GM23338 (cell line): Measurements from ENCODE around the gene GOLT1A. TPM values are rescaled to one million over a fixed set of nuclear protein-coding genes. Genes with fewer than 3 reads are reported as not detected.

Experiments used
- ATAC-seq: fragments of 200-7000 bp; cut with Tn5 transposase; 3 replicates; pipeline ENCODE4 v1.9.1; 2020
- DNase-seq: peaks from one replicate; pipeline ENCODE4 v3.0.0-alpha.2; 2015; ENCODE audit warnings: low spot score
- H2AFZ ChIP-seq: fragments of 200-600 bp; sonication (generic); 2 replicates; pipeline ENCODE4 v1.8.0; 2016; ENCODE audit warnings: antibody characterized with exemption, mild to moderate bottlenecking, moderate library complexity
- H3F3A ChIP-seq: fragments of 200-600 bp; sonication (generic); replicated peaks from 2 replicates; pipeline ENCODE4 v1.8.0; 2017; ENCODE audit warnings: antibody characterized with exemption, mixed run types, low read depth
- H3K27ac ChIP-seq: fragments of 200-600 bp; sonication (generic); 2 replicates; pipeline ENCODE4 v1.6.1; 2016; ENCODE audit warnings: low read depth
- H3K27me3 ChIP-seq: fragments of 200-600 bp; sonication (generic); 2 replicates; pipeline ENCODE4 v1.8.0; 2016; ENCODE audit warnings: mild to moderate bottlenecking, mixed run types, moderate library complexity; ENCODE audit not compliant: insufficient read depth
- H3K36me3 ChIP-seq: fragments of 200-600 bp; sonication (generic); 2 replicates; pipeline ENCODE4 v1.8.0; 2016; ENCODE audit warnings: mild to moderate bottlenecking; ENCODE audit not compliant: insufficient read depth
- H3K4me1 ChIP-seq: fragments of 200-600 bp; sonication (generic); 2 replicates; pipeline ENCODE4 v1.8.0; 2016; ENCODE audit warnings: mild to moderate bottlenecking, moderate library complexity; ENCODE audit not compliant: insufficient read depth
- H3K4me2 ChIP-seq: fragments of 200-600 bp; sonication (generic); 2 replicates; pipeline ENCODE4 v1.7.1; 2017; ENCODE audit warnings: mixed run types
- H3K4me3 ChIP-seq: fragments of 200-600 bp; sonication (generic); 2 replicates; pipeline ENCODE4 v1.6.1; 2016; ENCODE audit warnings: mixed run types
- H3K79me2 ChIP-seq: fragments of 200-600 bp; sonication (generic); replicated peaks from 2 replicates; pipeline ENCODE4 v1.8.0; 2017; ENCODE audit warnings: mild to moderate bottlenecking; ENCODE audit not compliant: insufficient read depth
- H3K9me2 ChIP-seq: fragments of 200-600 bp; sonication (generic); 2 replicates; pipeline ENCODE4 v1.8.0; 2017; ENCODE audit not compliant: insufficient read depth
- H4K20me1 ChIP-seq: fragments of 200-600 bp; sonication (generic); replicated peaks from 2 replicates; pipeline ENCODE4 v1.8.0; 2017; ENCODE audit warnings: mild to moderate bottlenecking; ENCODE audit not compliant: insufficient read depth
- H3K27ac Mint-ChIP-seq: 2 replicates; pipeline ENCODE4 v1.8.0; 2020; ENCODE audit warnings: inconsistent platforms, mild to moderate bottlenecking, moderate library complexity, mixed read lengths
- H3K27me3 Mint-ChIP-seq: 3 replicates; pipeline ENCODE4 v1.8.0; 2022; ENCODE audit warnings: low read depth, mild to moderate bottlenecking, moderate library complexity, mixed read lengths, inconsistent platforms; ENCODE audit not compliant: insufficient read depth, poor library complexity
- H3K36me3 Mint-ChIP-seq: 3 replicates; pipeline ENCODE4 v1.8.0; 2021; ENCODE audit warnings: low read depth, mild to moderate bottlenecking, inconsistent platforms, moderate library complexity, mixed read lengths
- H3K4me1 Mint-ChIP-seq: 3 replicates; pipeline ENCODE4 v1.8.0; 2020; ENCODE audit warnings: mild to moderate bottlenecking, inconsistent platforms, mixed read lengths
- H3K4me3 Mint-ChIP-seq: 3 replicates; pipeline ENCODE4 v1.8.0; 2021; ENCODE audit warnings: moderate library complexity, mild to moderate bottlenecking, inconsistent platforms, mixed read lengths
- H3K9me3 Mint-ChIP-seq: 3 replicates; pipeline ENCODE4 v1.8.0; 2020; ENCODE audit warnings: moderate library complexity, mild to moderate bottlenecking, inconsistent platforms, mixed read lengths
- JUNB ChIP-seq: IDR thresholded peaks from one replicate; pipeline ENCODE4 v1.6.1; 2016; ENCODE audit warnings: antibody characterized with exemption; ENCODE audit not compliant: unreplicated experiment
- POLR2AphosphoS5 ChIP-seq: IDR thresholded peaks from 2 replicates; pipeline ENCODE4 v1.6.1; 2016; ENCODE audit warnings: antibody characterized with exemption, low read depth
- STAT1 ChIP-seq: IDR thresholded peaks from one replicate; pipeline ENCODE4 v1.6.1; 2016; ENCODE audit warnings: antibody characterized with exemption; ENCODE audit not compliant: unreplicated experiment
- ZNF114 ChIP-seq: fragments of 250-450 bp; sonication (Bioruptor Pico); IDR thresholded peaks from 2 replicates; pipeline ENCODE4 v1.5.0; 2020; ENCODE audit warnings: mild to moderate bottlenecking, moderate library complexity
- ZNF331 ChIP-seq: fragments of 250-450 bp; sonication (Bioruptor Pico); IDR thresholded peaks from 2 replicates; pipeline ENCODE4 v1.5.0; 2020; ENCODE audit warnings: low read depth, mild to moderate bottlenecking, moderate library complexity
- ZNF462 ChIP-seq: fragments of 250-450 bp; sonication (Bioruptor Pico); IDR thresholded peaks from 2 replicates; pipeline ENCODE4 v1.5.0; 2020; ENCODE audit warnings: mild to moderate bottlenecking, moderate library complexity
- polyA plus RNA-seq: library from polyadenylated mRNA; unstranded; fragments of >200 nt; fragmentation: Nextera tagmentation; extraction: Ambion mirVana; gene quantifications from 2 replicates; pipeline ENCODE4 v1.2.1, GENCODE V29; 2016
- total RNA-seq: library from RNA; depleted of rRNA; stranded (reverse); fragments of >200 nt; shearing (Covaris generic); gene quantifications from 2 replicates; pipeline ENCODE4 v1.2.3, GENCODE V29; 2014
- TF ChIP-seq, protein P1 (sequence below), 2 experiments: fragments of 200-600 bp in 1 of 2; sonication (generic) in 1 of 2; conservative IDR thresholded peaks; 2 replicates each; pipeline versions ENCODE4 v1.5.1 to v1.6.1; 2016 to 2017; ENCODE audit warnings: antibody characterized with exemption in 2 of 2, low read depth in 2 of 2, mild to moderate bottlenecking in 2 of 2, moderate library complexity in 1 of 2

Gene GOLT1A
- total and polyA plus RNA-seq, 2 experiments from 2014 or later, result 3.0 to 7.2 TPM

- Mint-ChIP-seq H3K4me3 (no peak overlapping the region), H3K27ac (no peak overlapping the region), H3K9me3 (no peaks in the 10 kb centered on the region), H3K36me3 (no peaks in the 10 kb centered on the region), H3K27me3 (peaks cover 2% of the 10 kb centered on the region), H3K4me1 (peaks cover 3% of the 10 kb centered on the region; the same call in 2 of the 3 replicates)
- Histone ChIP-seq H3K36me3 (no peaks in the 10 kb centered on the region), H3F3A (peaks cover 5% of the 10 kb centered on the region; the same call in 1 of the 2 replicates), H3K27me3 (no peaks in the 10 kb centered on the region), H3K79me2 (no peaks in the 10 kb centered on the region), H3K4me3 (no peak overlapping the region), H3K9me2 (no peaks in the 10 kb centered on the region), H3K27ac (no peak overlapping the region), H2AFZ (no peak overlapping the region), H3K4me2 (no peak overlapping the region), H3K4me1 (no peaks in the 10 kb centered on the region), H4K20me1 (no peaks in the 10 kb centered on the region; the same call in none of the 2 replicates)
- ATAC-seq, result no peak
- TF ChIP-seq JUNB, result no peak
- no peak for TF ChIP-seq ZNF462 (CRISPR knock-in tag)
- no peak for TF ChIP-seq POLR2AphosphoS5
- TF ChIP-seq, protein P1, sequence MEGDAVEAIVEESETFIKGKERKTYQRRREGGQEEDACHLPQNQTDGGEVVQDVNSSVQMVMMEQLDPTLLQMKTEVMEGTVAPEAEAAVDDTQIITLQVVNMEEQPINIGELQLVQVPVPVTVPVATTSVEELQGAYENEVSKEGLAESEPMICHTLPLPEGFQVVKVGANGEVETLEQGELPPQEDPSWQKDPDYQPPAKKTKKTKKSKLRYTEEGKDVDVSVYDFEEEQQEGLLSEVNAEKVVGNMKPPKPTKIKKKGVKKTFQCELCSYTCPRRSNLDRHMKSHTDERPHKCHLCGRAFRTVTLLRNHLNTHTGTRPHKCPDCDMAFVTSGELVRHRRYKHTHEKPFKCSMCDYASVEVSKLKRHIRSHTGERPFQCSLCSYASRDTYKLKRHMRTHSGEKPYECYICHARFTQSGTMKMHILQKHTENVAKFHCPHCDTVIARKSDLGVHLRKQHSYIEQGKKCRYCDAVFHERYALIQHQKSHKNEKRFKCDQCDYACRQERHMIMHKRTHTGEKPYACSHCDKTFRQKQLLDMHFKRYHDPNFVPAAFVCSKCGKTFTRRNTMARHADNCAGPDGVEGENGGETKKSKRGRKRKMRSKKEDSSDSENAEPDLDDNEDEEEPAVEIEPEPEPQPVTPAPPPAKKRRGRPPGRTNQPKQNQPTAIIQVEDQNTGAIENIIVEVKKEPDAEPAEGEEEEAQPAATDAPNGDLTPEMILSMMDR (conservative IDR thresholded peaks at IDR 0.05; ENCODE audit: low read depth in 2 of 2), result no peak
- TF ChIP-seq ZNF114 (CRISPR knock-in tag), result no peak
- TF ChIP-seq ZNF331 (CRISPR knock-in tag), result no peak
- TF ChIP-seq STAT1, result no peak
- DNase-seq, result no peak
These were observed 8.3 kb downstream of the GOLT1A start for GRCh38 chr1:204205486-204205885.
